PFSK-1 (cell line): ENCODE data around the gene CEP89.

ENCODE experiments used
- SIN3A ChIP-seq: IDR thresholded peaks from 2 replicates; pipeline ENCODE4 v1.6.1; 2012; ENCODE audit warnings: mild to moderate bottlenecking, low read length, moderate library complexity, borderline replicate concordance; ENCODE audit not compliant: insufficient read depth
- TAF1 ChIP-seq: IDR thresholded peaks from 2 replicates; pipeline ENCODE4 v1.6.1; 2012; ENCODE audit warnings: low read length, control low read depth, borderline replicate concordance; ENCODE audit not compliant: insufficient read depth

- no peak for TF ChIP-seq SIN3A
- no peak for TF ChIP-seq TAF1
Measured at GRCh38 chr19:32878988-32879387, 92.8 kb downstream of the CEP89 start.
